22Rv1 (cell line): ENCODE measurements around the gene HOXB2.

Experiments
- H3K27ac ChIP-seq: fragments of 450-650 bp; 2 replicates; pipeline ENCODE4 v1.5.1; 2017
- CTCF ChIP-seq: fragments of 450-650 bp; IDR thresholded peaks from 2 replicates; pipeline ENCODE4 v1.5.1; 2017; ENCODE audit warnings: mild to moderate bottlenecking
- ZFX ChIP-seq: fragments of 450-650 bp; IDR thresholded peaks from 2 replicates; pipeline ENCODE4 v1.6.1; 2017; ENCODE audit warnings: antibody characterized with exemption, borderline replicate concordance

HOXB2 gene

GRCh38 chr17:48574505-48575065, 29.7 kb upstream of the HOXB2 start:
- no peak overlapping the region for H3K27ac ChIP-seq
- TF ChIP-seq ZFX (no peak), CTCF (no peak)

GRCh38 chr17:48571826-48572417, 27.0 kb upstream of the HOXB2 start:
- no peak overlapping the region for H3K27ac ChIP-seq
- TF ChIP-seq CTCF (no peak), ZFX (no peak)

- TF ChIP-seq ZFX (no peak), CTCF (no peak)
- no peak overlapping the region for H3K27ac ChIP-seq
Observed at GRCh38 chr17:48571024-48571818, 26.3 kb upstream of the HOXB2 start.

GRCh38 chr17:48570325-48571023, 25.6 kb upstream of the HOXB2 start:
- TF ChIP-seq ZFX (no peak), CTCF (no peak)
- no peak overlapping the region for H3K27ac ChIP-seq

GRCh38 chr17:48569674-48570324, 24.9 kb upstream of the HOXB2 start:
- H3K27ac ChIP-seq, result no peak overlapping the region
- TF ChIP-seq ZFX (no peak), CTCF (no peak)

GRCh38 chr17:48569240-48569582, 24.3 kb upstream of the HOXB2 start:
- TF ChIP-seq ZFX (no peak), CTCF (no peak)
- no peak overlapping the region for H3K27ac ChIP-seq
